GM12878 (cell line): ENCODE results near the gene SAMD1. TPM values are rescaled to one million over a fixed set of nuclear protein-coding genes. Genes with fewer than 3 reads are reported as not detected.

Experiments used
- ATAC-seq: fragments of 200-7000 bp; cut with Tn5 transposase; 3 replicates; pipeline ENCODE4 v1.9.1; 2020; ENCODE audit warnings: mild to moderate bottlenecking, moderate library complexity
- BruUV-seq: library from RNA; stranded (reverse); fragments of 400-500 nt; replicated peaks from 2 replicates; lab custom pipeline; 2021; lab: Mats Ljungman, UMichigan
- CTCF ChIA-PET: fragments of 300-600 bp; sonication (Branson Sonifier 250); formaldehyde crosslinking; extraction: SDS; loops from one replicate; lab custom pipeline; 2021; ENCODE audit warnings: inconsistent platforms; lab: Yijun Ruan, JAX
- POLR2A ChIA-PET: fragments of 350-600 bp; formaldehyde crosslinking; extraction: SDS; loops from one replicate; lab custom pipeline; 2021; ENCODE audit warnings: inconsistent platforms; lab: Charles Lee
- RAD21 ChIA-PET: fragments of 300-600 bp; sonication (Branson Sonifier 250); formaldehyde crosslinking; loops from one replicate; lab custom pipeline; 2023; ENCODE audit warnings: antibody characterized with exemption; ENCODE audit not compliant: unreplicated experiment; lab: Charles Lee
- SMC1A ChIA-PET: fragments of 300-600 bp; sonication (Branson Sonifier 250); formaldehyde crosslinking; loops from one replicate; lab custom pipeline; 2023; ENCODE audit not compliant: unreplicated experiment, uncharacterized antibody; lab: Charles Lee
- DNase-seq: peaks from one replicate; pipeline ENCODE4 v3.0.0-alpha.2; 2011; ENCODE audit warnings: low read depth, low spot score
- FAIRE-seq: peaks from 3 replicates; lab custom pipeline; 2011; peaks lifted over from hg19 to GRCh38; lab: Jason Lieb, UNC
- H2AFZ ChIP-seq: 2 replicates; pipeline ENCODE4 v1.6.0; 2011; ENCODE audit warnings: low read depth, low read length, control low read depth; ENCODE audit not compliant: control insufficient read depth
- H3K27ac ChIP-seq: 2 replicates; pipeline ENCODE4 v1.5.1; 2011; ENCODE audit warnings: control low read depth; ENCODE audit not compliant: control insufficient read depth, insufficient read depth
- H3K27me3 ChIP-seq, 2 experiments: replicated peaks in 1 of 2; 2 replicates each; pipeline versions ENCODE4 v1.6.0 to v1.6.1; 2011; ENCODE audit warnings: low read length in 1 of 2; ENCODE audit not compliant: control insufficient read depth in 2 of 2, insufficient read depth in 2 of 2
- H3K36me3 ChIP-seq, 2 experiments: 2 replicates each; pipeline ENCODE4 v1.5.1; 2011; ENCODE audit warnings: low read length in 1 of 2; ENCODE audit not compliant: control insufficient read depth in 2 of 2, insufficient read depth in 2 of 2
- H3K4me1 ChIP-seq: 2 replicates; pipeline ENCODE4 v1.6.1; 2011; ENCODE audit warnings: mild to moderate bottlenecking, low read length, moderate library complexity, mixed read lengths; ENCODE audit not compliant: control insufficient read depth, insufficient read depth
- H3K4me2 ChIP-seq: 2 replicates; pipeline ENCODE4 v1.6.0; 2011; ENCODE audit warnings: control low read depth; ENCODE audit not compliant: control insufficient read depth, insufficient read depth
- H3K4me3 ChIP-seq: fragments of 200-600 bp; sonication (generic); 2 replicates; pipeline ENCODE4 v1.5.1; 2016
- H3K79me2 ChIP-seq: 2 replicates; pipeline ENCODE4 v1.6.0; 2011; ENCODE audit warnings: low read length; ENCODE audit not compliant: control insufficient read depth, insufficient read depth
- H3K9ac ChIP-seq: 2 replicates; pipeline ENCODE4 v1.8.0; 2011; ENCODE audit warnings: low read length, control low read depth, mixed read lengths; ENCODE audit not compliant: control insufficient read depth, insufficient read depth
- H3K9me3 ChIP-seq: replicated peaks from 3 replicates; pipeline ENCODE4 v1.5.1; 2011; ENCODE audit warnings: mild to moderate bottlenecking, low read length; ENCODE audit not compliant: control insufficient read depth, insufficient read depth
- H4K20me1 ChIP-seq: 2 replicates; pipeline ENCODE4 v1.6.0; 2011; ENCODE audit not compliant: control insufficient read depth, insufficient read depth
- RBBP5 ChIP-seq: fragments of 200-600 bp; sonication (generic); conservative IDR thresholded peaks from 2 replicates; pipeline ENCODE4 v1.6.1; 2016
- WGBS: methylation state at CpG from one replicate; pipeline ENCODE4 v1.1.6; 2016; ENCODE audit warnings: low lambda C conversion rate; ENCODE audit not compliant: insufficient replicate concordance, insufficient coverage; ENCODE audit errors: missing lambda C conversion rate; 5-methylcytosine and 5-hydroxymethylcytosine counted together
- in situ Hi-C: fragments of 300-500 bp; cut with MboI; formaldehyde crosslinking; loops from 9 replicates; pipeline ENCODE4 v1.14.3; 2018; ENCODE audit warnings: mixed read lengths
- intact Hi-C: fragments of 100-400 bp; cut with micrococcal nuclease; formaldehyde crosslinking; loops from one replicate; pipeline ENCODE4 v1.14.2; 2022; ENCODE audit not compliant: unreplicated experiment
- polyA plus RNA-seq, 11 experiments: library from polyadenylated mRNA; depleted of rRNA in 4 of 11; unstranded in 6 of 11; stranded (reverse) in 5 of 11; fragments of >200 nt; fragmentation: Nextera tagmentation in 4 of 11; fragmentation: Illumina TruSeq in 1 of 11; extraction: Ambion mirVana in 4 of 11; extraction: Trizol in 1 of 11; gene quantifications; 1 replicate in 1 of 11; 2 replicates in 10 of 11; pipeline versions ENCODE4 v1.2.1 to v1.2.3, GENCODE V29; 2011 to 2016; ENCODE audit warnings: inconsistent platforms in 2 of 11, missing spikeins in 2 of 11, low read depth in 1 of 11
- total RNA-seq, 4 experiments: library from RNA; depleted of rRNA in 3 of 4; stranded (reverse); fragments of >200 nt in 3 of 4; fragmentation: Illumina TruSeq in 1 of 4; extraction: Trizol in 1 of 4; gene quantifications; 2 replicates each; pipeline versions ENCODE4 v1.2.1 to v1.2.3, GENCODE V29; 2013 to 2021
- TF ChIP-seq, protein P1 (sequence below): IDR thresholded peaks from 2 replicates; pipeline ENCODE4 v1.6.1; 2012; ENCODE audit warnings: low read depth, low read length, improper control_type of control experiment

SAMD1 gene
- total and polyA plus RNA-seq, 10 of the 15 experiments (the other 5 are each of a cell fraction or from before 2014, with no cell fraction given): 3.0 to 71.7 (median 19.3) TPM

DNA sequence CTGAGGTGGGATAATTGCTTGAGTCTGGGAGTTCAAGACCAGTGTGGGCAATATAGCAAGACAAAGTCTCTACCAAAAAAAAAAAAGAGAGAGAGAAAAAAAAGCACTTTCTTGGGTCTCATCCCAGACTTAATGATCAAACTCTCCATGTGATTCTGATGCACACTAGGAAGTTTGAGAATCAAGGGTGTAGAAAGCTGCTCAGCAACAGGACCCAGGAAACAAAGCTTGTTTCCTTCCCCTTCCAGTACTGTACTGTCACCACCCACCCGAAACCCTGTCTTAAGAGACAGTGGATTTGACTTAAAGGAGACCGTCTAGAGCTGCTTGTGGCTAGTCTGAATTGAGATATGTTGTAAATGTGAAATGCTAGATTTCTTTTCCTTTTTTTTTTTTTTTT is 12.1 kb downstream of the SAMD1 start:
- ChIA-PET CTCF (no interaction called here), RAD21 (interaction anchor here (0.6 to 1.5 kb wide), 4 partner anchors 58 to 220 kb away, joined by 3 to 5 read pairs (median 4); partner anchors contain the start of gene ASF1B), SMC1A (interaction anchor here (0.6 to 1.1 kb wide), 3 partner anchors 34 to 199 kb away, joined by 3 to 5 read pairs (median 3); a partner anchor contains a TSS), POLR2A (interaction anchor here (0.5 to 1.5 kb wide), 4 partner anchors 40 to 225 kb away, joined by 3 to 5 read pairs (median 3); no protein-coding TSS in a partner anchor)
- no peak overlapping the region for H3K27ac ChIP-seq
- no peaks in the 10 kb centered on the region for H3K36me3 ChIP-seq
- intact Hi-C loops (loop anchor here (5.0 kb wide), 1 partner anchor 481 kb away; no protein-coding TSS in a partner anchor), in situ Hi-C loops (loop anchor here (10.0 kb wide), 1 partner anchor 484 kb away; no protein-coding TSS in a partner anchor)
- no peaks in the 10 kb centered on the region for H4K20me1 ChIP-seq
- TF ChIP-seq, protein P1, sequence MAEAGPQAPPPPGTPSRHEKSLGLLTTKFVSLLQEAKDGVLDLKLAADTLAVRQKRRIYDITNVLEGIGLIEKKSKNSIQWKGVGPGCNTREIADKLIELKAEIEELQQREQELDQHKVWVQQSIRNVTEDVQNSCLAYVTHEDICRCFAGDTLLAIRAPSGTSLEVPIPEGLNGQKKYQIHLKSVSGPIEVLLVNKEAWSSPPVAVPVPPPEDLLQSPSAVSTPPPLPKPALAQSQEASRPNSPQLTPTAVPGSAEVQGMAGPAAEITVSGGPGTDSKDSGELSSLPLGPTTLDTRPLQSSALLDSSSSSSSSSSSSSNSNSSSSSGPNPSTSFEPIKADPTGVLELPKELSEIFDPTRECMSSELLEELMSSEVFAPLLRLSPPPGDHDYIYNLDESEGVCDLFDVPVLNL: no peak
- no peak for TF ChIP-seq RBBP5
- H3K9ac ChIP-seq: no peak overlapping the region
- no peaks in the 10 kb centered on the region for H3K27me3 ChIP-seq
- no peak for FAIRE-seq
- H3K4me3 ChIP-seq: no peak overlapping the region
- no peak for DNase-seq
- H3K4me2 ChIP-seq: no peak overlapping the region
- no peak overlapping the region for H2AFZ ChIP-seq
- no peaks in the 10 kb centered on the region for H3K9me3 ChIP-seq
- no TSS peak for BruUV-seq
- peaks cover 8% of the 10 kb centered on the region for H3K79me2 ChIP-seq
- ATAC-seq: no peak
- H3K4me1 ChIP-seq: peaks cover 11% of the 10 kb centered on the region
- 19% methylated on average over 2 of the region's 2 CpGs for WGBS
